NCI-H1694 treated with DMSO at 0.1 percent for 48 hours (cell line): ENCODE measurements around the gene C1orf87.

Source experiments
- DNase-seq: peaks from one replicate; lab custom pipeline; 2025; lab: John Stamatoyannopoulos, UW

C1orf87 gene

GRCh38 chr1:60063561-60063960 lies 10.0 kb downstream of the C1orf87 start:
- DNase-seq, result no peak

- no peak for DNase-seq
Observed at GRCh38 chr1:60059468-60059867, 14.1 kb downstream of the C1orf87 start.

- no peak for DNase-seq
Observed at GRCh38 chr1:60055336-60055735, 18.2 kb downstream of the C1orf87 start.

GRCh38 chr1:60054374-60054773 lies 19.2 kb downstream of the C1orf87 start:
- no peak for DNase-seq

- DNase-seq, result peak; percentile 6
Observed at GRCh38 chr1:60052601-60053000, 21.0 kb downstream of the C1orf87 start.

GRCh38 chr1:60051191-60051590 lies 22.4 kb downstream of the C1orf87 start:
- no peak for DNase-seq

GRCh38 chr1:60049188-60049587 lies 24.4 kb downstream of the C1orf87 start:
- no peak for DNase-seq

GRCh38 chr1:60044881-60045280 lies 28.7 kb downstream of the C1orf87 start:
- DNase-seq, result no peak

GRCh38 chr1:60041783-60042182 lies 31.8 kb downstream of the C1orf87 start:
- DNase-seq, result no peak

GRCh38 chr1:60037669-60038068 lies 35.9 kb downstream of the C1orf87 start:
- no peak for DNase-seq

- DNase-seq, result no peak
Observed at GRCh38 chr1:60036856-60037460, 36.6 kb downstream of the C1orf87 start.

- peak; percentile 11 for DNase-seq
Observed at GRCh38 chr1:60035921-60036320, 37.6 kb downstream of the C1orf87 start.

- DNase-seq, result no peak
Observed at GRCh38 chr1:60034999-60035398, 38.6 kb downstream of the C1orf87 start.

GRCh38 chr1:60033066-60033465 lies 40.5 kb downstream of the C1orf87 start:
- DNase-seq, result no peak

GRCh38 chr1:60031146-60031545 lies 42.4 kb downstream of the C1orf87 start:
- no peak for DNase-seq

GRCh38 chr1:60025552-60025951 lies 48.0 kb downstream of the C1orf87 start:
- no peak for DNase-seq

- DNase-seq, result no peak
Observed at GRCh38 chr1:60017508-60018205, 55.9 kb downstream of the C1orf87 start.

- DNase-seq, result no peak
Observed at GRCh38 chr1:60010690-60011089, 62.9 kb downstream of the C1orf87 start.

GRCh38 chr1:60008500-60008899 lies 65.1 kb downstream of the C1orf87 start:
- no peak for DNase-seq

- DNase-seq, result no peak
Observed at GRCh38 chr1:60000625-60001024, 72.9 kb downstream of the C1orf87 start.

- DNase-seq, result no peak
Observed at GRCh38 chr1:59999746-60000145, 73.8 kb downstream of the C1orf87 start.

- DNase-seq, result no peak
Observed at GRCh38 chr1:59999006-59999405, 74.6 kb downstream of the C1orf87 start.

- no peak for DNase-seq
Observed at GRCh38 chr1:59997479-59998115, 76.0 kb downstream of the C1orf87 start.
